Fibroblast of upper back skin (primary cell): ENCODE data around the gene CDX2.
"Not testable (repeated sequence)": the region's sequence is repeated elsewhere in the genome, so short reads cannot be mapped to it uniquely, and the experiment has no call there.

Experiments
- DNase-seq: peaks from one replicate; pipeline ENCODE4 v3.0.0-alpha.2; 2013

CDX2 gene

DNA sequence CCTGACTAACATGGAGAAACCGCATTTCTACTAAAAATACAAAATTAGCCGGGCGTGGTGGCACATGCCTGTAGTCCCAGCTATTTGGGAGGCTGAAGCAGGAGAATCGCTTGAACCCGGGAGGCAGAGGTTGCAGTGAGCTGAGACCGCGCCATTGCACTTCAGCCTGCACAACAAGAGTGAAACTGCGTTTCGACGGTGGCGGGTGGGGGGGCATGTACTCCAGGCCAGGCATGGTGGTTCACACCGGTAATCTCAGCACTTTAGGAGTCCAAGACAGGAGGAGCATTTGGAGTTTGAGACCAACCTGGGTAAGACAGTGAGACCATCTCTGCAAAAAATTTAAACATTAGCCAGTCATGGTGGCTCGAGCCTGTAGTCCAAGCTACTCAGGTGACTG, 4.9 kb downstream of the CDX2 start:
- DNase-seq, result not testable (repeated sequence)

DNA sequence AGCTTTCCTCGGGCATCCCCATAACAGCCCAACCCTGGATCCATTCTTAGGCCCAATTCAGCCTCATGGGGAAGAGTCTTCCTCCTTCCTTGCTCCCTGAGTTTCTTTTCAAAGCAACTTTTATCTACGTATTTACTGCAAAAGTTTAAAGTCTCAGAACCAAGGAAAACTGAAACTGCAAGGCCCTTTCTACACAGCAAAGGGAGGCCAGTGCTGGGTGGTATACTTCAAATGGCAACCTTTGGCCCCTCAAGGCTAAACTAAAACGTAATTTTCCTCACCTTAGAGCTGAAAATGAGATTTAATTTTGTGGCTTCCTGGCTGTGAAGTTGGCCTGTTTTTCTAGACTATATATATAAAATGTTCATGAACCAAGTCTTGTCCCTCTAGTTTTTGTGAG, 5.6 kb downstream of the CDX2 start:
- no peak for DNase-seq

DNA sequence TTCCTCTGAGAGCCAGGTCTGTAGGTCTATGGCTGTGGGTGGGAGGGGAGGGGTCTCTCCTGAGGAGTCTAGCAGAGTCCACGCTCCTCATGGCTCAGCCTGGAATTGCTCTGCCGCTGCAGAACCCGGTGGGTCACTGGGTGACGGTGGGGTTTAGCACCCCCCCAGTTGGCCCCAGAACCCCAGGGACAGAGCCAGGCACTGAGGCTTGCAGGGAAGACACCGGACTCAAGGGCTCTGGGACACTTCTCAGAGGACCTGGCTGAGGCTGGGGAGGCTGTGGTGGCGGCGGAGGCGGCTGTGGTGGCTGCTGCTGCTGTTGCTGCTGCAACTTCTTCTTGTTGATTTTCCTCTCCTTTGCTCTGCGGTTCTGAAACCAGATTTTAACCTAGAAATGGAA, 6.1 kb downstream of the CDX2 start:
- DNase-seq, result no peak

DNA sequence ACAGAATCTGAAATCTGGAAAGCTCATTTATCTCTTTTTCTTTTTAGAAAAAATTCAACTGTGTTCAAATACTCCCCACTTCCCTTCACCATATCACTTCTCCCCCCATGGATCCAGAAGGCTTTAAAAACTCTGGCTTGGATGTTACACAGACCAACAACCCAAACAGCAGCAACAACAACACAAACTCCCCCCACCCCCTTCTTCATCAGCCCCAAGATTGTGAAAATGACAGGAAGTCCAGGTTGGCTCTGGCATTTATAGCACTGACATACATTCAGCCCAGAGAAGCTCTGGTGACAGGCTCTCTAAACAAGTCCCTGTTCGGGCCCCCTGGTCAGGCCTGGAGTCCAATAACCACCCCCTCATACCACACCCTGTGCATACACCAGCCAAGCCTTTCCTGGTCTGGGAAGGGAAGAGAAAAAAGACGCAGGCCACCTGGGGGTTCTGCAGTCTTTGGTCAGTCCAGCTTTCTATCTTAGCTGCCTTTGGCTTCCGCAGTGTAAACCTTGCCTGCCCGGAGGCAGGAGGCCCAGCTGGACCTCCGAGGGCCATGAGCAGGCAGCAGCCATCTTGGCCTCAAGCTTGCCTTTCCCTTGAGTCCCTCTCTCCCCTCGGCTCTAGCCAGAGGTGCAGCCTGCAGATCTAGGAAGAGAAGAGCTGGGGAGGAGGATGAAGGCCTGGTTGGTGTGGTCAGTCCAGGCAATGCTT, 6.8 kb downstream of the CDX2 start:
- DNase-seq, result no peak

DNA sequence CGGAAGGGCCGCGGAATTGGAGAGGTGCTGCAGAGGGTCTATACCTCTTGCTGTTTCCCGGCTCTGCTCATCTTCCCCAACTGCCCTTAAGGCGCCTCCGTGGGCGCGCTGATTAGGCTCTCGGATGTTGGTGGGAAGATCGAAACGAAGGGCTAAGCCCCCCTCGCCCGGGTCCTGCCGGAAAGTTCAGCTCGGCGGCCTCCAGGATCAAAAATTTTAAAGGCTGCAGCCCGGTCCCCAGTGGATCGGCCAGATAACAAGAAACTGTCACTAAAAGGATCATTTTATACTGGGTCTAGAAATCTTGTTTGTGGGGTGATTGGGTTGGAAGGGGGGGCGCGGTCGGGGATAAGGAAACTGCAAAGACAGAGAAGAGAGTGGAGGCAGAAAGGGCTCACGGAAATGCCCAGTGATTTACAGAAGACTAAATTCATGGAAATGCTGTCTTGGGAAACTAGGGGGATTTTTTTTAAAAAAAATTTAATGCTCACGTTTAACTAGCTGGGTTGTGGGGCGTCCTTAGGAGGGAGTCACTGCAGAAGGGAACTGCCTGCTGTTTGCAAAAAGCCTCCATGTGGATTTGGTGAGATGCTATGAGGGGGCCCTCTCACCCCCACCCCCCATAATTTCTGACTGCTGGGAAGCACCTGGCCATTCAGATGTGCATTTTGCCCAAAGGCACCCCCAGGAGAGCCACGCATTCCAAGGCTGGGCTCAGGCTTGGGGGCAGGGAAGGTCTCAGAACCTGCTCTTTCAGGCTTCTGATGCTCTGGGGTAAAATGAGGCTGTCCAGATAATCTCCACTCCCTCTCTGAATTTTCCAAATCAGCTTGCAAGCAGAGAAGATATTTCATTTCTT, 7.7 kb downstream of the CDX2 start:
- DNase-seq, result no peak

DNA sequence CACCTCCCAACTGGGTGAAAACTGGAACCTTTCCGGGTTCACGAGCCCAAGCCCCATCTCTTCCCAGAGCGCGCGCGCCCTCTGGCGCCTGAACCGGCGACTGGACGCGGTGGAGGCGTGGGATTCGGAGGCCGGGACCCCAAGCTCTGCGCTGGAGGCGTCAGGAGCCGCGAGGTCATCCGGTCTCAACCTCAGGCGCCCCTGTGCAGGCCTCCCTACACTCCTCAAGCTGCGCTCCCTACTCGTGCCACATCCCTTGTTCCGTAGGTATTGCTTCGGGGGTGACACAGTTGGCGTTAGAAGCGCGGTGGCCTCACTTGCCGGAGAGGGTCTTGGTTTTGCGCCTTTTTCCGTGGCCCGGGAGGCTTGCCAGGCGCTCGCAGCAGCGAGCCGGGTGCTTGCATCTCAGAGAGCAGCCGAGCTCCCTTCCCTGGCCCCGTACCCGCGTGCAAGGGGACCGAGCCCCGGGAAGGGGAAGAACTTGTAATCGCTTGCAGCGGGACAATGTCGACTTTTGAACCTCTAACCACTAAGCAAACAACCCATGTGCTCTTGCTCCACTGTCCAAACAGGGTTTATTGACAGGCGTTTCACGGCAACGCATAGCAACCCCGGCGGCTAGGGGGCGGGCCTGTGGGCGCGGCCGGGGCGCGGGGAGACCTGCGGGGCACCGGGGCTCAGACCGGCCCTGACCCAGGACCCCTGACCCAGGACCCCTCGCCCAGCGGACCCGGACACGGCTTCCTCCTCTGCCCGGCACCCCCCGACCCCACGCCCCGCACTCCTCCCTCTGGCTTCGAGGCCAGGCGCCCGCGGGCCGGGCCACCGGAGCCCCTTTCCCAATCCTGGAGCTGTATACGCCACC, 8.5 kb downstream of the CDX2 start:
- DNase-seq, result no peak

DNA sequence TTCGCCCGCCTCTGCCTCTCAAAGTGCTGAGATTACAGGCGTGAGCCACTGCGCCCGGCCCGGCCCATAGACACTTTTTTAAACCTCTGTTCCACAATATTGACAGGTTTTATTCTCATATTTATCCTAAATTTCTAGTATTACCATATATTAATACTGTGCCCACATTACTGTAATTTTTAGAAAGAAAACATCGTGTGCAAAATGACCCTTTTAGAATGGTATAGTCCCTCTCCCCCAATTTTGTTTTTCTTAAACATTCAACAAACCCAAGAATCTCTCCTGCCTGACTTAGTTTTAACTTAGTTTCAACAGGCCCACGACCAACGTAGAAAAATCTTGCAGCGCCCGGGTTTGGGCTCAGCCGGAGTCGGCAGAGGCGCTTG, 9.1 kb downstream of the CDX2 start:
- DNase-seq, result no peak

DNA sequence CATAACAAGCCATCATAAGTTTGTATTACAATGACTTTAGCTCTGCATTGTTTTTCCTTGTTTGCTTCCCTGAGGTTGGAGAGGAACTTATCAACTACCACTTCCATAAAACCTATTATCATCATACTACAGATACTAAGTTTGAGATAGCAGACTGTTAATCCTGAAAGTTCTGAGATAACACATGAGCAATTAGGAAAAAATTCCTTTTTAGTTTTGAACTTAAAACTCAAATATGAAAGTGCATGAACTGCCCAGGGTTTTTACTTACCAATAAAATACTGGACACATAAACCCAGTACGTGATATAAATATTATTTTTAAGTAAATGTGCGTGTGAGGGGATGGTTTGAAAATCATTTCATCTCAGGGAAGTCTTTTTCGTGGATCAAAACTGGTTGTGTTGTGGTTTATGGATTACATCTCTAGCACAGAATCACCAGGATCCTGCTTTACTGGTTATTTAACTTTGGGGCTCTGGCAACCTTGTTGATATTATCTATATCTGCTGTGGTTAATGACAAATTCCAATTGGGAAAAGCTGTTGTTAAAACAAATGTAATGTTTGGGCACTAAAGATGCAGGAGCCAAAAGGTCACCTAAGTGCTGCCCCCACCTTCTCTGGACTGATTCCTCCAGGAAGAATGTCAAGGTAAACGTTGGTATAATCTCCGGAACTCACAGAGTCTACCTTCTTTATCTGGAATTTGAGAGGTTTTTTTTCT, 12.4 kb downstream of the CDX2 start:
- no peak for DNase-seq

DNA sequence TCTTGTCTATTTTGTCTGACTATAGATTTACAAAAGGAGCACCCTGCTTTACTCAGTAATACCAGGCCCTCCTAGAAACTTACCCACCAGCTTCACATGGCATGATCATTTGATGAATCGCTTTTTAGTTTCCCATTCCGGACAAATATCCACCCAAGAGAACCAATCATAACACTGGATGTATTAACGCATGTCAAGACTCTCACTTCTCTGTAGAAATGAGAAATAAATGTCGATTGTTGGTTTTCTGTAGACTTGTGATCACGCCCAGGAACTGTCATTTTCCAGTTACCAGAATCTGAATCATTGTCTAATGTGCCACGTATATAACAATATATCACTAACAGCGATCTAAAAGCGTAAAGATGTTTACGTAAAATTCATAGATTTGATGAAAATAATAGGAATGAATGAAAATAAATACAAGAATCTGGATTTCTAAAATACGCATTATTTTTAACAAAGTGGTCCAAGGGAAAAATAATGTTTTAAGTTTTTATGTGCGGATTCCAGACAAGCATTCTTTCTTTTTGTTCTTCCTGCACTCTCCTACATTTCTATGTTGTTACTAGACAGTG, 14.0 kb downstream of the CDX2 start:
- no peak for DNase-seq

DNA sequence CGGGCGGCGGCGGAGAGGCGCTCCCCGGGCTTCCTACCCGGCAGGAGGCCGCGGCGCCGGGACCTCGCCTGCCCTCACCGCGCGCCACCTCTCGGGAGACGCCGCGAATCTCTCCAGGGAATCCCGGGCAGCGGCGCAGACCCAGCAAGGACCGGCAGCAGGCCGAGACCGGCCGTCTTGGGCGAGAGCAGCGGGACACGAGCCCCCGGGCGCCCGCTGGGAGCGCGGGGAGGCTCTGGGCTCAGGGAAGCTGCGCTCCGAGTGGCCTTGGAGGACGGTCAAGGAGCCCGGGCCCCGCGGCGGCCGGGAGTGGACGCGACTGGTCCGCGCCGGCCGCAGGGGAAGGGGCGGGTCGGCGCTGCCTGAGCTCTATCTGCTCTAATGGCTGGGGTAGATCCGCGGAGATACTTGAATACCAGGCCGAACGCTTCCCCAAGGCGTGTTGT, 14.7 kb downstream of the CDX2 start:
- DNase-seq, result peak; percentile 14

DNA sequence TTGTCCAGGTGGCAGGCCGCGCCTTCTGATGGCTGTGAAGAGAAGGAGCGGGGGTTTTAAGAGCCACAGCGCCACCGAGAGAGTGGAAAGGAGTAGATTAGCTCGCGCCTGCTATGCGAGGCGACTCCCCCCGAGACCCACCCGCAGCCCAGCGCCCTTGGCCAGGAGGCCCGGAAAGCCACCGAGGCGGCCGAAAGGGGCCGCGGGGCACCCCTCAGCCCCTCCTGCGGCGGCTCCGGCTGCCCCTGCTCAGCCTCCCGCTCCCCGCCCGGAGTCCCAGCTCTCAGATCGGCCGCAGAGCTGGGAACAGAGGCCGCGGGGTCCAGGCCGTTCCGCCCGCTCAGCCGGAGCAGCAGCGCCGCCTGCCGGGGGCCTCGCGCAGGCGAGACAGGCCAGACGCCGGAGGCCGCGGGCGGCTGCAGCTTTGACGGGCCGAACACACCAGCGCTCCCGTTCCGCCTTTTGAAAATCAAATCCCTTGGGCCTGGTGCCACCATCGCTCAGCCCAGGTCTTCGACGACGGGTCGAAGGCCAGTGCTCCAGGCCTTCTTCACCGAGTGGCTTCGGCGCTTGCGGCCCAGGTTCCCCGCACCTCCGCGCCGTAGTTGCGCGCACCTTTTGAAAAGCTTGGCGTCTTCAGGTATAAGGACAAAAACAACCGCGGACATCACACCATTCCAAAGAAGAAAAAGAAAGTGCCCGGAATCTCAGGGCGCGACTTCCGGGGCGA, 15.3 kb downstream of the CDX2 start:
- DNase-seq, result peak; percentile 43

DNA sequence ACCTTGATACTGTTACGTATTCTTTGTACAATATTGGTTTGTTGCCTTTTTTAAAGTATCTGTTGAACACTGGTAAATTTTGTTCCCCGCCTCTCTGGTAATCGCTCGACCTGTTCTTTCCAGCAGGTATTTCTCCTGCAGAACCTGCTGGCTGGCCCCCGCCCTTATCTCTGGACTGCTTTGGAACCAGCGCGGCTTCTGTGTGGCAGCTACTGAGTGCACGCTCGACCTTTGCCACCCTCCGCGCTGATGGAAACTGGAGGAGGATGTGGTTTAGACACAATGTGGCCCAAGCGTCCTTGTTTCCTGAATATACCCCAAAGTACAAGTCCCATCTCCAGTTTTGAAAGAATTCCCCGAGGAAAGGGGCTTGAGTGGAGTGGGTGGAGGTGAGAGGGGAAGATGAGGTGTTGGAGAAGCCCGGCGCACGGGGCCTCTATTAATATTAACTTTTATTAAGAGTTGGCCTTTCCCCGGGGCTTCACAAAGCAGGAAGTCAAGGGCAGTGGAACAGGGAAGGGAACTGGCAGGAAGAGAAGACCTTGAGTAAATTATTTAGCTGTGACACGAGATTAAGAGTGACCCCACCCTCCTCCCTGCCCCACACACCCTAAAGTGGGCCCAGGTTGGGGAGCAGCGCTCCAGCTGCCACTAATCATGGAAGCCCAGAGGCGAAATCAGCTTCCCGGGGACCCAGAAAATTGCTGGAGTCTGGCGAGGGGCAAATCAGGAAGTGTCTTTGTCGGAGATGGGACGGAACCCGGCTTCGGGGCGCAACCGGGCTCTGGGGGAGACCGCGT, 16.0 kb downstream of the CDX2 start:
- no peak for DNase-seq

DNA sequence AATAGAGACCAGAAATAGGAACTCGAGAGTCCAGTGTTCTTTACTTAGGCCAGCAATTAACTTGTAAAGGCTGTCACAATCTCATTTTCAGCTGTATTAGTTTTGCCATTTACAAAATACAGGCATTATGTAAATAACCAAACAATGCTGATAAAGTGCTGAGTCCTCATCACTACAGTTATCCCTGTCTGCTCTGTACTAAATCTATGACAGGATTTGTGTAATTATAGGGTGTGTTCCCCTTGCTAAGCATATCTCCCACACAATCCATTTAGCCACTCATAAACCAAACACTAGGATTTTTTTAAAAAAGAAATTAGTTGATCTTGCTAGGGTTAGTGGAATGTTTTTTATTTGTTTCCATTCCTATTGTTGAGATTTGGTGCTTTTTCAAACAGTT, 26.1 kb downstream of the CDX2 start:
- DNase-seq, result no peak

DNA sequence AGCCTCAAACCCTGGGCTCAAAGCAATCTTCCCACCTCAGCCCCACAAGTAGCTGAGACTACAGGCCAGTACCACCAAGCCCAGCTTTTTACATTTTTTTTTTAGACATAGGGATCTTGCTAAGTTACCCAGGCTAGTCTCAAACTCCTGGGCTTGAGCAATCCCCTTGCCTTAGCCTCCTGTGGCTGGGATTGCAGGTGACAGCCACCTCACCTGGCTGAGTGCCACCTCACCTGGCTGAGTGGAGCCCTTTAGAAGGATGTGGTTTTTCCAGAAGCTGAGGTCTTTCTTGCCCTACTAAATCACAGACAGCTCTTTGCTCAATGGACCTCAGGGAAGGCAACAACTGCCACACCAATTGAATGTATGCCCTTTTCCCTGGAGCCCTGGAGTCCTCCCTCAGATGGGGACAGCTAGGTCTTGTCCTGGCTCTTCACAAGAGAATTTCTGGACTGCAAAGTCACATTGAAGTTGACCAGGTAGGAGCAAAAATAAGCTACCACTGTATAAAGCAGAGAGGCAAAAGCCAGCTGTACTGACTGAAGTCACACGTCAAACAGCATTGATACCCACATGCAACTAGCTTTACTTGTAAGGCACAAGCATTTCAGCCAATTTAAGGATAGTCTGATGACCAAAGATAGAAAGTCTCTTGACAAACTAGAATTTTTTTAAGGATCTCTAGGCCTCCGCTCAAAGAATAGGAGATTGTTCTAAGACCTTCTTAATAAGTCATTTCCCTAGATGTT, 35.4 kb downstream of the CDX2 start:
- DNase-seq, result no peak

DNA sequence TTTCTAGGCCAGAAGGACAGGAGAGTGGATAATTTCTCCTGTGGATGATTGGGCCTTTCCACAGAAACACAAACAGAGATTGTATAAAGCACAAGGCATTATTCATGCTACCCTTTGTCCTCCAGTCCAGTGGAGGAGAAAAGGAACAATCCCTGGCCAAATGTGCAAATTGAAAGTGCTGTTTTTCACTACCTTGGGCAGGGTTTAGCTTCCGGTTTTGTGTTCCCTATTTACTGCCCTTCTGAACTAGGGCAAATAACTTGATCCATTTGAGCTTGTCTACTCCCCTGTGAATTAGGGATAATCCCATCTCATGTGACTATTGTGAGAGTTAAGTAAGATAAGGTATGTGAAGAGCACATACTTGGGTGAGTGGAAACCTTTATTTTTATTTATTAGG, 36.0 kb downstream of the CDX2 start:
- DNase-seq, result no peak

DNA sequence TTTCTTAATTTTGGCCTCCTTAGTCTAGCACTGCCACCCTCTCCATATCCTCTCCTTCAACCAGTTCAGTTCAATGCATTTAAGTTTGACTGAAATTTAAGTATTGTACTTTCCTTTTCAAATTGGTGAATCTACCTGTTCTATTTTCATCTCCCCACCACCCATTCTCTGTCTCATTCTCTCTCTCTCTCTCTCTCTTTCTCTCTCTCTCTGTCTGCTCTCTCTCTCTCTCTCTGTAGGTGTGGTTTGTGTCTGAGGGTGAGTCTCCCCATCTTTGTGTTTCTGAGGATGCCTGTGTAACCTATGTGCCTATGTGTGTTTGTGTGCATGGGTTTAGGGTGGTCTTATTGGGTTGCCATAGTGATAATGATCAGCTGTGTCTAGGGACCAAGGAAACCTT, 39.2 kb downstream of the CDX2 start:
- no peak for DNase-seq

DNA sequence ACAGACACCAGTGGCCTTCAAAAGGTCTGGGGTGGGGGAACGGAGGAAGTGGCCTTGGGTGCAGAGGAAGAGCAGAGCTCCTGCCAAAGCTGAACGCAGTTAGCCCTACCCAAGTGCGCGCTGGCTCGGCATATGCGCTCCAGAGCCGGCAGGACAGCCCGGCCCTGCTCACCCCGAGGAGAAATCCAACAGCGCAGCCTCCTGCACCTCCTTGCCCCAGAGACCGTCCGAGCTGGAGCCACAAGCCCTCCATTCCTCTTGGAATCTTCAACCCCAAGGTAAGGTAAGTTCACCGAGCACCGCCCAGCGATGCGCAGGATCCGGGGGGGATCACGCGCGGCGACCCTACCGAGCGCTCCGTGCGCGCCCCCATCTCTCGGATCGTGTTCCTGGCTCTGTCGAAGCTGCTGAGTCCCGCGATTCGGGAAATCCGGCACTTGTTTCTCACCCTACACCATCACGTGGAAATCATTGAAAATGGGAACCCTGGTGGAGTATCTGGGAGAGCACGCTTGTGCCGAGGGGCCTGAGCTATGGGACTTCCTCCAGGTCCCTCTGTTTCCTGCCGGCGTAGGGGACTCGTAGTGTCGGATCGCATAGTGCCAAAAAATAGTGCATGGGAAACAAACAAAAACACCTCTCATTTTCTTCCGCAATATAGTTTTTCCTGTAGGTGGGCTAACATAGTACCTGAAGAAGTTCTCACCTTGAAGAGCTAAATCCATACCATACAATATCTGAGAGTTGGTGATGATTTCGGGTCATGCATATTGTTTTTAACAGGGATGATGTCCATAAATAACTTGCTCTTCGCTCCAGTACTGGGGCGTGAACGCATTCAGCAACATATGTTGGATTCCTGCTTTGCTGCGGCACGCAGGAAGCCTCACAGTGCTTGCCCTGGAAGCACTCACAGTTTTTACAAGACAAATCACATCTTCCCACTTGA, 40.0 kb downstream of the CDX2 start:
- no peak for DNase-seq

DNA sequence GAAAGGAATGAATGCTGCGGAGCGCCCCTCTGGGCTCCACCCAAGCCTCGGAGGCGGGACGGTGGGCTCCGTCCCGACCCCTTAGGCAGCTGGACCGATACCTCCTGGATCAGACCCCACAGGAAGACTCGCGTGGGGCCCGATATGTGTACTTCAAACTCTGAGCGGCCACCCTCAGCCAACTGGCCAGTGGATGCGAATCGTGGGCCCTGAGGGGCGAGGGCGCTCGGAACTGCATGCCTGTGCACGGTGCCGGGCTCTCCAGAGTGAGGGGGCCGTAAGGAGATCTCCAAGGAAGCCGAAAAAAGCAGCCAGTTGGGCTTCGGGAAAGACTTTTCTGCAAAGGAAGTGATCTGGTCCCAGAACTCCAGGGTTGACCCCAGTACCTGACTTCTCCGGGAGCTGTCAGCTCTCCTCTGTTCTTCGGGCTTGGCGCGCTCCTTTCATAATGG, 40.7 kb downstream of the CDX2 start:
- no peak for DNase-seq
